Muscle layer of duodenum (tissue), 2 donors: ENCODE measurements around the gene RIC3.

ENCODE experiments used
- H3K27ac ChIP-seq: one replicate; pipeline ENCODE4 v1.7.0; 2013; ENCODE audit warnings: mild to moderate bottlenecking, low read length
- H3K27me3 ChIP-seq: one replicate; pipeline ENCODE4 v1.7.0; 2013; ENCODE audit warnings: low read depth, mild to moderate bottlenecking, control low read depth, low read length
- H3K36me3 ChIP-seq, 2 donors: one replicate each; pipeline ENCODE4 v1.7.0; 2013; ENCODE audit warnings: low read length in 2 of 2, control low read depth in 1 of 2, mild to moderate bottlenecking in 1 of 2; ENCODE audit not compliant: insufficient read depth in 2 of 2, control insufficient read depth in 1 of 2
- H3K4me1 ChIP-seq, 2 donors: one replicate each; pipeline ENCODE4 v1.7.0; 2013; ENCODE audit warnings: low read length in 2 of 2, mild to moderate bottlenecking in 2 of 2, control low read depth in 1 of 2, moderate library complexity in 1 of 2; ENCODE audit not compliant: insufficient read depth in 2 of 2, control insufficient read depth in 1 of 2
- H3K4me3 ChIP-seq, 2 donors: one replicate each; pipeline ENCODE4 v1.7.0; 2013; ENCODE audit warnings: low read length in 2 of 2, low read depth in 1 of 2, mild to moderate bottlenecking in 1 of 2
- H3K9me3 ChIP-seq, 2 donors: one replicate each; pipeline ENCODE4 v1.7.0; 2013; ENCODE audit warnings: low read length in 2 of 2, control low read depth in 1 of 2, mild to moderate bottlenecking in 1 of 2; ENCODE audit not compliant: control insufficient read depth in 1 of 2
- donor health status: healthy.

Gene RIC3

GRCh38 chr11:8065031-8065430 lies 103.8 kb downstream of the RIC3 start:
- Histone ChIP-seq H3K27me3 (no peaks in the 10 kb centered on the region), H3K36me3 (no peaks in the 10 kb centered on the region), H3K4me1 (peaks cover 23 to 75% of the 10 kb centered on the region in 2 donors), H3K27ac (no peak overlapping the region), H3K9me3 (no peaks in the 10 kb centered on the region), H3K4me3 (no peak overlapping the region)

GRCh38 chr11:8063324-8063723 lies 105.5 kb downstream of the RIC3 start:
- Histone ChIP-seq H3K27me3 (no peaks in the 10 kb centered on the region), H3K27ac (peak overlapping the region; percentile 81), H3K4me1 (peaks cover 29 to 65% of the 10 kb centered on the region in 2 donors), H3K36me3 (no peaks in the 10 kb centered on the region), H3K9me3 (no peaks in the 10 kb centered on the region), H3K4me3 (no peak overlapping the region)

- Histone ChIP-seq H3K27me3 (no peaks in the 10 kb centered on the region), H3K4me3 (no peak overlapping the region), H3K9me3 (no peaks in the 10 kb centered on the region), H3K27ac (peak overlapping the region; percentile 81), H3K36me3 (no peaks in the 10 kb centered on the region), H3K4me1 (peaks cover 29 to 60% of the 10 kb centered on the region in 2 donors)
Measured at GRCh38 chr11:8062781-8063257, 106.0 kb downstream of the RIC3 start.

- H3K9me3 ChIP-seq: no peaks in the 10 kb centered on the region
- H3K27ac ChIP-seq: no peak overlapping the region
- H3K4me1 ChIP-seq: peaks cover 29 to 57% of the 10 kb centered on the region in 2 donors
- H3K27me3 ChIP-seq: no peaks in the 10 kb centered on the region
- no peak overlapping the region for H3K4me3 ChIP-seq
- no peaks in the 10 kb centered on the region for H3K36me3 ChIP-seq
Measured at GRCh38 chr11:8061555-8062428, 107.0 kb downstream of the RIC3 start.

- Histone ChIP-seq H3K4me1 (peaks cover 29 to 49% of the 10 kb centered on the region in 2 donors), H3K9me3 (no peaks in the 10 kb centered on the region), H3K27me3 (no peaks in the 10 kb centered on the region), H3K27ac (no peak overlapping the region), H3K36me3 (no peaks in the 10 kb centered on the region), H3K4me3 (no peak overlapping the region)
Measured at GRCh38 chr11:8060801-8061554, 107.8 kb downstream of the RIC3 start.

- H3K4me3 ChIP-seq: no peak overlapping the region
- no peaks in the 10 kb centered on the region for H3K9me3 ChIP-seq
- H3K4me1 ChIP-seq: peaks cover 29 to 45% of the 10 kb centered on the region in 2 donors
- H3K36me3 ChIP-seq: no peaks in the 10 kb centered on the region
- H3K27me3 ChIP-seq: no peaks in the 10 kb centered on the region
- H3K27ac ChIP-seq: peak overlapping the region; percentile 45
Measured at GRCh38 chr11:8060146-8060719, 108.6 kb downstream of the RIC3 start.

- Histone ChIP-seq H3K9me3 (no peaks in the 10 kb centered on the region), H3K4me1 (peaks cover 29 to 44% of the 10 kb centered on the region in 2 donors), H3K27me3 (no peaks in the 10 kb centered on the region), H3K27ac (no peak overlapping the region), H3K4me3 (no peak overlapping the region), H3K36me3 (no peaks in the 10 kb centered on the region)
Measured at GRCh38 chr11:8059571-8060011, 109.2 kb downstream of the RIC3 start.

- no peaks in the 10 kb centered on the region for H3K9me3 ChIP-seq
- H3K36me3 ChIP-seq: no peaks in the 10 kb centered on the region
- H3K4me3 ChIP-seq: no peak overlapping the region
- H3K4me1 ChIP-seq: peaks cover 27 to 38% of the 10 kb centered on the region in 2 donors
- H3K27me3 ChIP-seq: no peaks in the 10 kb centered on the region
- no peak overlapping the region for H3K27ac ChIP-seq
Measured at GRCh38 chr11:8059030-8059429, 109.8 kb downstream of the RIC3 start.

- Histone ChIP-seq H3K4me3 (no peak overlapping the region), H3K36me3 (no peaks in the 10 kb centered on the region), H3K4me1 (peaks cover 20 to 33% of the 10 kb centered on the region in 2 donors), H3K27me3 (no peaks in the 10 kb centered on the region), H3K27ac (no peak overlapping the region), H3K9me3 (no peaks in the 10 kb centered on the region)
Measured at GRCh38 chr11:8058216-8058615, 110.6 kb downstream of the RIC3 start.

- Histone ChIP-seq H3K9me3 (no peaks in the 10 kb centered on the region), H3K36me3 (no peaks in the 10 kb centered on the region), H3K4me3 (no peak overlapping the region), H3K4me1 (peaks cover 11 to 22% of the 10 kb centered on the region in 2 donors), H3K27me3 (no peaks in the 10 kb centered on the region), H3K27ac (no peak overlapping the region)
Measured at GRCh38 chr11:8056810-8057463, 111.9 kb downstream of the RIC3 start.
